ENCODE measurements around the gene CD6. TPM values are rescaled to one million over a fixed set of nuclear protein-coding genes. Genes with fewer than 3 reads are reported as not detected.

Gene CD6
- total and polyA plus RNA-seq, 2 donors (not counting 3 experiments of a cell fraction or from before 2014, with no cell fraction given), result not detected

DNA sequence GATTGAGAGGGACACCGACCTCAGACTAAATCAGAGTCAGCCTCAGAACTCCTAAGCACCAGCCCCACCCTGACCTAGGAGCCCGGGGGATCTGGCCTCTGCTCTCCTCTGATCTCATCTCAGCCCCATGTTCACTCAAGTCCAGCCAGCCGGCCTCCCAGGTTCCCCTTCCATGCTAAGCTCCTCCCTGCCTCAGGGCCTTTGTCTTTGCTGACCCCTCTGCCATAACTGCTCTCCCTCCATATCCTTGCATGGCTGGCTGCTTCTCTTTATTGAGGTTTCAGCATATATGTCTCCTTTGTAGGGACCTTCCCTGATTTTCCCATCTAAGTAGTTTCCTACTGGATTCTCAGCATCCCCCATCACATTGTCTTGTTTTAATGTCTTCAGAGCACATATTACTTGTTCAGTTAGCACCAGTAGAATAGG, 18.7 kb upstream of the CD6 start:
- no peak overlapping the region for H3K27ac ChIP-seq (ENCODE audit: insufficient read depth, low read depth, low read length)

More for the DNA sequence above, 18.7 kb upstream of the CD6 start:
- TF ChIP-seq POLR2A (IDR thresholded peaks at IDR 0.05; ENCODE audit: low read depth, low read length), result no peak
- no peak for TF ChIP-seq EZH2 (IDR thresholded peaks at IDR 0.05; ENCODE audit: borderline replicate concordance, low read depth, low read length, severe bottlenecking)
- TF ChIP-seq MAX (IDR thresholded peaks at IDR 0.05; ENCODE audit: insufficient read depth, insufficient read length), result no peak
- TF ChIP-seq CTCF (IDR thresholded peaks at IDR 0.05; ENCODE audit: extremely low read depth in 1 of 2, insufficient read depth in 1 of 2, low read depth in 1 of 2, low read length in 2 of 2), result no peak
- no peak for TF ChIP-seq JUN (IDR thresholded peaks at IDR 0.05; ENCODE audit: borderline replicate concordance, insufficient read depth, insufficient read length, low read depth)
- TF ChIP-seq GATA2 (IDR thresholded peaks at IDR 0.05; ENCODE audit: insufficient read depth, insufficient read length, low read depth, low read length), result no peak
- no peak for TF ChIP-seq POLR2AphosphoS5 (IDR thresholded peaks at IDR 0.05; ENCODE audit: insufficient read depth, low read depth, low read length)
- TF ChIP-seq MYC (IDR thresholded peaks at IDR 0.05; ENCODE audit: low read depth, low read length), result no peak
- no peak for TF ChIP-seq FOS (IDR thresholded peaks at IDR 0.05; ENCODE audit: borderline replicate concordance, insufficient read depth, low read length)
- ChIA-PET POLR2A (no interaction called here), CTCF (interaction anchor here (1.5 to 1.6 kb wide), 2 partner anchors 13 to 17 kb away, joined by 5 to 8 read pairs; no protein-coding TSS in a partner anchor)
- Histone ChIP-seq H4K20me1 (replicated peaks; ENCODE audit: control insufficient read depth, extremely low read depth, insufficient read depth, low read length) (no peaks in the 10 kb centered on the region), H2AFZ (ENCODE audit: low read depth, low read length) (peak overlapping the region; percentile 97), H3K4me2 (ENCODE audit: insufficient read depth, low read length) (no peak overlapping the region), H3K36me3 (ENCODE audit: control insufficient read depth in 2 of 2, extremely low read depth in 1 of 2, insufficient read depth in 2 of 2, low read length in 2 of 2) (no peaks in the 10 kb centered on the region), H3K4me3 (replicated peaks in 1 of 3; ENCODE audit: insufficient read depth in 1 of 3, low read depth in 1 of 3, low read length in 3 of 3) (no peak overlapping the region), H3K4me1 (ENCODE audit: control insufficient read depth, extremely low read depth, insufficient read depth, low read length) (peaks cover 10% of the 10 kb centered on the region), H3K9ac (replicated peaks; ENCODE audit: extremely low read depth, insufficient read depth, low read length) (no peak overlapping the region), H3K9me1 (replicated peaks; ENCODE audit: control insufficient read depth, extremely low read depth, insufficient read depth, low read length) (no peaks in the 10 kb centered on the region), H3K9me3 (replicated peaks; ENCODE audit: control insufficient read depth, insufficient read depth, low read length) (no peaks in the 10 kb centered on the region), H3K79me2 (ENCODE audit: control insufficient read depth, insufficient read depth, low read length) (no peaks in the 10 kb centered on the region), H3K27me3 (ENCODE audit: control insufficient read depth in 2 of 2, insufficient read depth in 2 of 2, low read length in 2 of 2) (peaks cover 2 to 13% of the 10 kb centered on the region in 2 experiments)
- FAIRE-seq, result no peak
- BruUV-seq (replicated peaks), result no TSS peak
- intact Hi-C loops (cut with micrococcal nuclease), result no loop called here
- dilution Hi-C loops (cut with MboI; ENCODE audit: extremely low pct_ligation_motif_present, low sequenced_read_pairs), result no loop called here
- no peak for DNase-seq (ENCODE audit: low read depth, low spot score)
